T47D (cell line): Measurements from ENCODE around the gene SNX10.
A peak's percentile ranks its signal among the peaks of the same experiment; 100 is the strongest.
"Not testable (repeated sequence)": the region's sequence is repeated elsewhere in the genome, so short reads cannot be mapped to it uniquely, and the experiment has no call there.

ENCODE experiments used
- DNase-seq, 2 experiments: peaks; one replicate each; pipeline versions ENCODE4 v3.0.0 to v3.0.0-alpha.2; 2011 to 2012; ENCODE audit warnings: low read depth in 1 of 2, low spot score in 1 of 2
- JUND ChIP-seq: IDR thresholded peaks from 2 replicates; pipeline ENCODE4 v1.6.1; 2012; ENCODE audit warnings: low read depth
- in situ Hi-C: cut with HindIII; loops from 2 replicates; pipeline ENCODE4 v1.10.0; 2016; ENCODE audit warnings: low sequenced_read_pairs, low pct_unique_long_range_greater_than_20kb

The SNX10 gene

GRCh38 chr7:26284995-26285632 is 6.5 kb upstream of the SNX10 start:
- DNase-seq, result peak; percentile 84 to 91
- in situ Hi-C loops, result no loop called here
- TF ChIP-seq JUND, result no peak

- in situ Hi-C loops, result no loop called here
- DNase-seq, result no peak
- no peak for TF ChIP-seq JUND
Observed at GRCh38 chr7:26286157-26286556, 5.5 kb upstream of the SNX10 start.

- DNase-seq, in situ Hi-C loops: not testable (repeated sequence)
Observed at GRCh38 chr7:26288126-26288525, 3.5 kb upstream of the SNX10 start.

GRCh38 chr7:26291251-26291650 is 411 bp upstream of the SNX10 start:
- in situ Hi-C loops, result loop anchor here (10.0 kb wide), 1 partner anchor 216 kb away; no protein-coding TSS in a partner anchor
- no peak for DNase-seq
- TF ChIP-seq JUND, result no peak

- in situ Hi-C loops, result loop anchor here (10.0 kb wide), 1 partner anchor 218 kb away; no protein-coding TSS in a partner anchor
- no peak for DNase-seq
- TF ChIP-seq JUND, result no peak
Observed at GRCh38 chr7:26292768-26293560, 1.3 kb downstream of the SNX10 start.

GRCh38 chr7:26293569-26294308 is 2.1 kb downstream of the SNX10 start:
- in situ Hi-C loops, result loop anchor here (10.0 kb wide), 1 partner anchor 219 kb away; no protein-coding TSS in a partner anchor
- no peak for TF ChIP-seq JUND
- DNase-seq, result no peak

- no peak for TF ChIP-seq JUND
- no peak for DNase-seq
- in situ Hi-C loops, result loop anchor here (10.0 kb wide), 1 partner anchor 220 kb away; no protein-coding TSS in a partner anchor
Observed at GRCh38 chr7:26295015-26295414, 3.4 kb downstream of the SNX10 start.

GRCh38 chr7:26295586-26295985 is 3.9 kb downstream of the SNX10 start:
- TF ChIP-seq JUND, result no peak
- in situ Hi-C loops, result loop anchor here (10.0 kb wide), 1 partner anchor 221 kb away; no protein-coding TSS in a partner anchor
- DNase-seq, result no peak

- in situ Hi-C loops, result loop anchor here (10.0 kb wide), 1 partner anchor 224 kb away; no protein-coding TSS in a partner anchor
- DNase-seq, result no peak
- no peak for TF ChIP-seq JUND
Observed at GRCh38 chr7:26298472-26299058, 6.9 kb downstream of the SNX10 start.

GRCh38 chr7:26305090-26305868 is 13.6 kb downstream of the SNX10 start:
- no peak for DNase-seq
- no peak for TF ChIP-seq JUND
- in situ Hi-C loops, result no loop called here

GRCh38 chr7:26305869-26306665 is 14.4 kb downstream of the SNX10 start:
- in situ Hi-C loops, result no loop called here
- no peak for DNase-seq
- no peak for TF ChIP-seq JUND
